Kidney epithelial cell (primary cell): Measurements from ENCODE around the gene NTM. TPM values are rescaled to one million over a fixed set of nuclear protein-coding genes. Genes with fewer than 3 reads are reported as not detected.

ENCODE experiments used
- DNase-seq: peaks from one replicate; pipeline ENCODE4 v3.0.0-alpha.2; 2010; ENCODE audit warnings: low read depth
- H3K27me3 ChIP-seq: 2 replicates; pipeline ENCODE4 v1.6.0; 2011; ENCODE audit warnings: low read length; ENCODE audit not compliant: control insufficient read depth, insufficient read depth
- H3K36me3 ChIP-seq: 2 replicates; pipeline ENCODE4 v1.5.1; 2011; ENCODE audit warnings: low read length; ENCODE audit not compliant: control insufficient read depth, insufficient read depth
- H3K4me3 ChIP-seq: 2 replicates; pipeline ENCODE4 v1.5.1; 2011; ENCODE audit warnings: low read depth, mild to moderate bottlenecking, control low read depth, low read length
- total RNA-seq: library from RNA; depleted of rRNA; stranded (reverse); fragments of >200 nt; gene quantifications from 2 replicates; pipeline ENCODE4 v1.2.3, GENCODE V29; 2015
- TF ChIP-seq, protein P1 (sequence below): IDR thresholded peaks from 2 replicates; pipeline ENCODE4 v1.5.1; 2011; ENCODE audit warnings: mild to moderate bottlenecking, moderate library complexity, low read length, control low read depth, inconsistent platforms; ENCODE audit not compliant: insufficient read depth, poor library complexity, severe bottlenecking

Gene NTM
- total RNA-seq, 1 donor from 2014 or later, result 111 TPM

- no peaks in the 10 kb centered on the region for H3K36me3 ChIP-seq
- H3K27me3 ChIP-seq, result no peaks in the 10 kb centered on the region
- no peak overlapping the region for H3K4me3 ChIP-seq
- no peak for DNase-seq
- TF ChIP-seq, protein P1, sequence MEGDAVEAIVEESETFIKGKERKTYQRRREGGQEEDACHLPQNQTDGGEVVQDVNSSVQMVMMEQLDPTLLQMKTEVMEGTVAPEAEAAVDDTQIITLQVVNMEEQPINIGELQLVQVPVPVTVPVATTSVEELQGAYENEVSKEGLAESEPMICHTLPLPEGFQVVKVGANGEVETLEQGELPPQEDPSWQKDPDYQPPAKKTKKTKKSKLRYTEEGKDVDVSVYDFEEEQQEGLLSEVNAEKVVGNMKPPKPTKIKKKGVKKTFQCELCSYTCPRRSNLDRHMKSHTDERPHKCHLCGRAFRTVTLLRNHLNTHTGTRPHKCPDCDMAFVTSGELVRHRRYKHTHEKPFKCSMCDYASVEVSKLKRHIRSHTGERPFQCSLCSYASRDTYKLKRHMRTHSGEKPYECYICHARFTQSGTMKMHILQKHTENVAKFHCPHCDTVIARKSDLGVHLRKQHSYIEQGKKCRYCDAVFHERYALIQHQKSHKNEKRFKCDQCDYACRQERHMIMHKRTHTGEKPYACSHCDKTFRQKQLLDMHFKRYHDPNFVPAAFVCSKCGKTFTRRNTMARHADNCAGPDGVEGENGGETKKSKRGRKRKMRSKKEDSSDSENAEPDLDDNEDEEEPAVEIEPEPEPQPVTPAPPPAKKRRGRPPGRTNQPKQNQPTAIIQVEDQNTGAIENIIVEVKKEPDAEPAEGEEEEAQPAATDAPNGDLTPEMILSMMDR, result no peak
These were observed 19.5 kb upstream of the NTM start for GRCh38 chr11:131350872-131351271.

GRCh38 chr11:131351848-131352247 lies 18.6 kb upstream of the NTM start:
- Histone ChIP-seq H3K4me3 (no peak overlapping the region), H3K27me3 (no peaks in the 10 kb centered on the region), H3K36me3 (no peaks in the 10 kb centered on the region)
- TF ChIP-seq, protein P1, result no peak
- DNase-seq, result no peak

DNA sequence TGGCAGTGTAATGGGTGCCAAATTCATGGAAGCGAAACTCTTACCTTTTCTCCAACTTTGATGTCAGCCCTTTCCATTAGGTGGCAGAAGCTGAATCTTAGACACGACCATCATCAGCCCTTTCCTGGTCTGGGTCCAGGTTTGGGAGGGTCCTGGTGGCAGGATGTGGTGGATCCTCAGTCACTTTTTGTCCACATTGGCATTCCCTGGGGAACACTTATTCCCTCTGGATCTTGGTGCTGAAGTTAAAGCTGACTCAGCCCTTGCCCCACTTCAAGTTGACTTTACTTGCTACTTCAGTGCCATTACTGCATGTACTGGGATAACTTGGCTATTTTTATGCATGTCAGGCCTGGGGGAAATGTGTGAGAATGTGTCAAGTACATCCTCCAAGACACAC lies 16.6 kb upstream of the NTM start:
- no peak overlapping the region for H3K4me3 ChIP-seq
- H3K27me3 ChIP-seq, result no peaks in the 10 kb centered on the region
- TF ChIP-seq, protein P1, result no peak
- no peak for DNase-seq
- H3K36me3 ChIP-seq, result no peaks in the 10 kb centered on the region

DNA sequence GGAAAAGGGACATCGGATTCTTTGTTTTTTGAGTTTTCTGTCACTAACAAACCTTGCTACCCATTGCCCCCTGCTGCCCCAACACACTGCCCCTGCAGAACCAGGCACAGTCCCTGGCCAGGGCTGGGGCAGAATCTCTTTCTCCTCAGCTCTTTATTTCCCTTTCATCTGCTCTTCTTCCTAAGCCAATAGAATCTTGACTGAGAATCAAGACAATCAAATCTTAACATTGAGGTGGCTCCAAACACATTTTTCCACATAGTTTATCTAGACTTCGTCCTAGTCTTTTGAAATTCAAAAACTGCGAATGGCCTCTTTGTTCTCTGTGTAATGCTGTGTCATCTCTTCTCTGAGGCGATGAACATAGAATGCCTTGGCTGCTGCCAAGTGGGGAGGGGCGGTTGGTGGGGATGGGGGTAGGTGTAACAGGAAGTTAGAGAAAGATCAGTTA lies 16.1 kb upstream of the NTM start:
- Histone ChIP-seq H3K4me3 (no peak overlapping the region), H3K27me3 (no peaks in the 10 kb centered on the region), H3K36me3 (no peaks in the 10 kb centered on the region)
- TF ChIP-seq, protein P1, result no peak
- DNase-seq, result no peak

DNA sequence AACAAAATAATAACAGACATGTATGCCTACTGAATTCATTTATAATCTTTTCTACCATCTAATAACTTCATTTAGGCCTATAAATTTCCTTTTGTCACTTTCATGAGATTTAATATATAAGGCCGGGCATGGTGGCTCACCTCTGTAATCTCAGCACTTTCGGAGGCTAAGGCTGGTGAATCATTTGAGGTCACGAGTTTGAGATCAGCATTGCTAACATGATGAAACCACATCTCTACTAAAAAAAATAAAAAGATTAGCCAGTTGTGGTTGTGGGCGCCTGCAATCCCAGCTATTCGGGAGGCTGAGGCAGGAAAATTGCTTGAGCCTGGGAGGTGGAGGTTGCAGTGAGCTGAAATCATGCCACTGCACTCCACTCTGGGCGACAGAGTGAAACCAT lies 14.2 kb upstream of the NTM start:
- TF ChIP-seq, protein P1, result no peak
- Histone ChIP-seq H3K36me3 (no peaks in the 10 kb centered on the region), H3K27me3 (no peaks in the 10 kb centered on the region), H3K4me3 (no peak overlapping the region)
- peak; percentile 25 for DNase-seq

GRCh38 chr11:131365329-131365930 lies 5.0 kb upstream of the NTM start:
- no peak overlapping the region for H3K4me3 ChIP-seq
- DNase-seq, result no peak
- no peaks in the 10 kb centered on the region for H3K36me3 ChIP-seq
- TF ChIP-seq, protein P1, result no peak
- peaks cover 3% of the 10 kb centered on the region for H3K27me3 ChIP-seq
